IMR-90 (cell line): ENCODE data around the gene MSI2. TPM values are rescaled to one million over a fixed set of nuclear protein-coding genes. Genes with fewer than 3 reads are reported as not detected.

Experiments used
- ATAC-seq: fragments of 200-7000 bp; cut with Tn5 transposase; 2 replicates; pipeline ENCODE4 v1.9.1; 2020; ENCODE audit warnings: low read depth, mild to moderate bottlenecking, moderate library complexity
- BruUV-seq: library from RNA; stranded (reverse); fragments of 400-500 nt; replicated peaks from 2 replicates; lab custom pipeline; 2021; lab: Mats Ljungman, UMichigan
- CTCF ChIA-PET: fragments of 300-600 bp; formaldehyde crosslinking; extraction: SDS; loops from one replicate; lab custom pipeline; 2021; ENCODE audit warnings: antibody characterized with exemption; lab: Yijun Ruan, JAX
- POLR2A ChIA-PET: fragments of 300-600 bp; sonication (Branson Sonifier 250); formaldehyde crosslinking; loops from one replicate; lab custom pipeline; 2022; ENCODE audit warnings: antibody characterized with exemption; ENCODE audit not compliant: unreplicated experiment; lab: Charles Lee
- DNase-seq: peaks from one replicate; pipeline ENCODE4 v3.0.0; 2013
- H2AFZ ChIP-seq: replicated peaks from 2 replicates; pipeline ENCODE3; 2013; ENCODE audit warnings: low read length, mild to moderate bottlenecking; ENCODE audit not compliant: poor library complexity
- H2AK5ac ChIP-seq: 2 replicates; pipeline ENCODE4 v1.6.1; 2013; ENCODE audit warnings: low read depth, low read length, inconsistent platforms
- H2AK9ac ChIP-seq: replicated peaks from 2 replicates; pipeline ENCODE3; 2013; ENCODE audit warnings: mild to moderate bottlenecking, low read depth, low read length, moderate library complexity; ENCODE audit not compliant: poor library complexity
- H2BK120ac ChIP-seq: 2 replicates; pipeline ENCODE4 v1.6.1; 2013; ENCODE audit warnings: low read depth, low read length, inconsistent platforms
- H2BK15ac ChIP-seq: 3 replicates; pipeline ENCODE4 v1.6.1; 2013; ENCODE audit warnings: low read depth, low read length, inconsistent platforms
- H2BK20ac ChIP-seq: 2 replicates; pipeline ENCODE4 v1.6.1; 2013; ENCODE audit warnings: low read depth, mild to moderate bottlenecking, inconsistent platforms, low read length, moderate library complexity
- H2BK5ac ChIP-seq: 2 replicates; pipeline ENCODE4 v1.6.1; 2013; ENCODE audit warnings: mild to moderate bottlenecking, low read depth, low read length, inconsistent platforms; ENCODE audit not compliant: poor library complexity, severe bottlenecking
- H3K14ac ChIP-seq: replicated peaks from 2 replicates; pipeline ENCODE4 v1.6.1; 2013; ENCODE audit warnings: low read depth, low read length, inconsistent platforms
- H3K18ac ChIP-seq: 2 replicates; pipeline ENCODE4 v1.6.1; 2013; ENCODE audit warnings: low read depth, low read length, control low read depth
- H3K23ac ChIP-seq: 2 replicates; pipeline ENCODE4 v1.6.1; 2013; ENCODE audit warnings: low read depth, low read length, inconsistent platforms
- H3K27ac ChIP-seq: 2 replicates; pipeline ENCODE4 v1.5.1; 2013; ENCODE audit warnings: mild to moderate bottlenecking, control low read depth, low read length; ENCODE audit not compliant: insufficient read depth
- H3K27me3 ChIP-seq: 2 replicates; pipeline ENCODE4 v1.6.1; 2013; ENCODE audit warnings: low read length; ENCODE audit not compliant: control insufficient read depth, insufficient read depth
- H3K36me3 ChIP-seq: 2 replicates; pipeline ENCODE4 v1.6.1; 2013; ENCODE audit warnings: low read length, mixed read lengths; ENCODE audit not compliant: control insufficient read depth, insufficient read depth
- H3K4ac ChIP-seq: 2 replicates; pipeline ENCODE4 v1.6.1; 2013; ENCODE audit warnings: low read depth, low read length, inconsistent platforms
- H3K4me1 ChIP-seq: 2 replicates; pipeline ENCODE4 v1.6.1; 2013; ENCODE audit warnings: low read length, mixed read lengths; ENCODE audit not compliant: control insufficient read depth, insufficient read depth
- H3K4me2 ChIP-seq: 2 replicates; pipeline ENCODE4 v1.6.1; 2013; ENCODE audit warnings: low read depth, mild to moderate bottlenecking, control low read depth, low read length, moderate library complexity
- H3K4me3 ChIP-seq: 2 replicates; pipeline ENCODE4 v1.5.1; 2013; ENCODE audit warnings: low read depth, mild to moderate bottlenecking, control low read depth, low read length, moderate library complexity; ENCODE audit not compliant: insufficient read depth
- H3K56ac ChIP-seq: 2 replicates; pipeline ENCODE4 v1.6.1; 2013; ENCODE audit warnings: low read length, inconsistent platforms; ENCODE audit not compliant: insufficient read depth; ENCODE audit errors: extremely low read depth
- H3K79me1 ChIP-seq, 2 experiments: 2 replicates each; pipeline ENCODE4 v1.6.1; 2013; ENCODE audit warnings: low read length in 2 of 2, inconsistent platforms in 1 of 2, low read depth in 1 of 2
- H3K9ac ChIP-seq: 2 replicates; pipeline ENCODE4 v1.6.1; 2013; ENCODE audit warnings: low read depth, low read length, control low read depth
- H3K9me1 ChIP-seq: 2 replicates; pipeline ENCODE4 v1.6.1; 2013; ENCODE audit warnings: low read length, inconsistent platforms; ENCODE audit not compliant: insufficient read depth
- H3K9me3 ChIP-seq: 2 replicates; pipeline ENCODE4 v1.6.1; 2013; ENCODE audit warnings: low read length; ENCODE audit not compliant: control insufficient read depth, insufficient read depth
- H4K20me1 ChIP-seq: 2 replicates; pipeline ENCODE4 v1.6.1; 2013; ENCODE audit warnings: low read length, inconsistent platforms; ENCODE audit not compliant: insufficient read depth
- H4K5ac ChIP-seq: 2 replicates; pipeline ENCODE4 v1.6.1; 2013; ENCODE audit warnings: mild to moderate bottlenecking, low read depth, low read length, control low read depth
- H4K8ac ChIP-seq, 2 experiments: 2 replicates each; pipeline ENCODE4 v1.6.1; 2013; ENCODE audit warnings: low read depth in 2 of 2, low read length in 2 of 2, control low read depth in 1 of 2, inconsistent platforms in 1 of 2
- H4K91ac ChIP-seq: 2 replicates; pipeline ENCODE4 v1.6.1; 2013; ENCODE audit warnings: low read depth, low read length, inconsistent platforms; ENCODE audit not compliant: insufficient read depth
- BHLHE40 ChIP-seq: fragments of 150-350 bp; IDR thresholded peaks from 2 replicates; pipeline ENCODE4 v1.6.1; 2016; ENCODE audit warnings: mild to moderate bottlenecking, low read depth, low read length
- CEBPB ChIP-seq: IDR thresholded peaks from 2 replicates; pipeline ENCODE4 v1.6.1; 2012; ENCODE audit warnings: low read depth, low read length, improper control_type of control experiment
- CHD1 ChIP-seq: IDR thresholded peaks from 2 replicates; pipeline ENCODE4 v1.6.1; 2012; ENCODE audit warnings: low read depth, low read length, improper control_type of control experiment
- CTCF ChIP-seq: conservative IDR thresholded peaks from 2 replicates; pipeline ENCODE4 v1.5.1; 2012; ENCODE audit warnings: mild to moderate bottlenecking, low read depth, low read length, improper control_type of control experiment
- ELK1 ChIP-seq: fragments of 150-350 bp; IDR thresholded peaks from 2 replicates; pipeline ENCODE4 v1.6.1; 2016; ENCODE audit warnings: low read depth, mild to moderate bottlenecking, low read length, moderate library complexity, borderline replicate concordance
- FOS ChIP-seq: fragments of 150-350 bp; IDR thresholded peaks from 2 replicates; pipeline ENCODE4 v1.6.1; 2016; ENCODE audit warnings: low read depth, low read length
- MAFK ChIP-seq: IDR thresholded peaks from 2 replicates; pipeline ENCODE4 v1.6.1; 2012; ENCODE audit warnings: low read depth, low read length, improper control_type of control experiment
- MXI1 ChIP-seq: IDR thresholded peaks from 2 replicates; pipeline ENCODE4 v1.6.1; 2012; ENCODE audit warnings: low read depth, mild to moderate bottlenecking, low read length, moderate library complexity, borderline replicate concordance
- NFE2L2 ChIP-seq: fragments of 150-350 bp; IDR thresholded peaks from 2 replicates; pipeline ENCODE4 v1.6.1; 2016; ENCODE audit warnings: low read depth, mild to moderate bottlenecking, low read length
- POLR2A ChIP-seq: IDR thresholded peaks from 2 replicates; pipeline ENCODE4 v1.6.1; 2012; ENCODE audit warnings: mild to moderate bottlenecking, low read depth, low read length
- RAD21 ChIP-seq: IDR thresholded peaks from 2 replicates; pipeline ENCODE4 v1.6.1; 2012; ENCODE audit warnings: low read length, improper control_type of control experiment
- RFX5 ChIP-seq: IDR thresholded peaks from 2 replicates; pipeline ENCODE4 v1.8.0; 2012; ENCODE audit warnings: low read depth, mild to moderate bottlenecking, low read length, moderate library complexity
- USF2 ChIP-seq: fragments of 150-350 bp; IDR thresholded peaks from 2 replicates; pipeline ENCODE4 v1.6.1; 2017; ENCODE audit warnings: mild to moderate bottlenecking, antibody characterized with exemption, low read length, low read depth
- WGBS, 2 experiments: methylation state at CpG; one replicate each; pipeline versions ENCODE4 v1.1.5 to v1.1.7; 2013; ENCODE audit warnings: missing lambda C conversion rate in 2 of 2; ENCODE audit not compliant: insufficient read length in 1 of 2; ENCODE audit errors: extremely low coverage in 2 of 2; 5-methylcytosine and 5-hydroxymethylcytosine counted together
- dilution Hi-C: fragments of 300-500 bp; cut with HindIII; formaldehyde crosslinking; loops from one replicate; pipeline ENCODE4 v1.14.3; 2018; ENCODE audit warnings: low sequenced_read_pairs; ENCODE audit not compliant: unreplicated experiment
- in situ Hi-C: fragments of 300-500 bp; cut with MboI; formaldehyde crosslinking; loops from 3 replicates; pipeline ENCODE4 v1.14.3; 2019; ENCODE audit warnings: low sequenced_read_pairs, inconsistent platforms, mixed read lengths
- intact Hi-C: fragments of 100-400 bp; cut with micrococcal nuclease; formaldehyde crosslinking; loops from 2 replicates; pipeline ENCODE4 v1.10.0; 2022
- polyA plus RNA-seq, 3 experiments: library from polyadenylated mRNA; depleted of rRNA; stranded (reverse); fragments of >200 nt; gene quantifications; 2 replicates each; pipeline ENCODE4 v1.2.3, GENCODE V29; 2012; ENCODE audit warnings: low replicate concordance in 1 of 3
- total RNA-seq: library from RNA; depleted of rRNA; stranded (reverse); fragments of >200 nt; gene quantifications from 2 replicates; pipeline ENCODE4 v1.2.3, GENCODE V29; 2012

MSI2 gene
- total and polyA plus RNA-seq, 2 of the 4 experiments (the other 2 are of a cell fraction), result 13.0 to 16.0 TPM

- TF ChIP-seq ELK1, result no peak
Measured at GRCh38 chr17:57481910-57482391, 225.6 kb downstream of the MSI2 start (continued).

- Histone ChIP-seq H3K4ac (peak overlapping the region; percentile 92), H3K4me1 (peaks cover 41% of the 10 kb centered on the region)
- CTCF ChIA-PET, result interaction anchor here (1.8 kb wide), 1 partner anchor 240 kb away, joined by 6 read pairs; no protein-coding TSS in a partner anchor
- TF ChIP-seq MAFK, result no peak
- no peak for TF ChIP-seq NFE2L2
- no peak for TF ChIP-seq CTCF
- no peak for TF ChIP-seq FOS
- no peak for TF ChIP-seq CEBPB
- TF ChIP-seq MXI1, result no peak
- no peak for TF ChIP-seq BHLHE40
- TF ChIP-seq RFX5, result no peak
- TF ChIP-seq POLR2A, result no peak
- TF ChIP-seq USF2, result no peak
- TF ChIP-seq CHD1, result no peak
- TF ChIP-seq RAD21, result no peak
Measured at GRCh38 chr17:57482657-57483056, 226.3 kb downstream of the MSI2 start.

More at GRCh38 chr17:57482657-57483056, 226.3 kb downstream of the MSI2 start:
- peak overlapping the region; percentile 67 for H4K91ac ChIP-seq
- WGBS, 2 experiments, result no CpG with 5 or more reads among the region's 2 CpGs
- H3K9me1 ChIP-seq, result peaks cover 26% of the 10 kb centered on the region
- ATAC-seq (no peak), DNase-seq (peak; percentile 43)
- BruUV-seq, result no TSS peak
- H3K27me3 ChIP-seq, result no peaks in the 10 kb centered on the region
- H2BK5ac ChIP-seq, result peak overlapping the region; percentile 80
- H2BK120ac ChIP-seq, result peak overlapping the region; percentile 92
- H2BK20ac ChIP-seq, result peak overlapping the region; percentile 85
- POLR2A ChIA-PET, result interaction anchor here (0.6 kb wide), 1 partner anchor 50 kb away, joined by 3 read pairs; no protein-coding TSS in a partner anchor
- H4K5ac ChIP-seq, result peak overlapping the region; percentile 5; the same call in 1 of the 2 replicates
- peak overlapping the region; percentile 62 for H3K18ac ChIP-seq
- dilution Hi-C loops (no loop called here), intact Hi-C loops (loop anchor here (5.0 kb wide), 1 partner anchor 225 kb away; the partner anchor contains the start of gene MSI2), in situ Hi-C loops (no loop called here)
- H3K56ac ChIP-seq, result peak overlapping the region; percentile 64
- H2BK15ac ChIP-seq, result peak overlapping the region; percentile 75; the same call in 2 of the 3 replicates
- H3K4me2 ChIP-seq, result peak overlapping the region; percentile 48
- H4K20me1 ChIP-seq, result no peaks in the 10 kb centered on the region; the same call in 1 of the 2 replicates
- peak overlapping the region; percentile 17 for H2AFZ ChIP-seq
- no peaks in the 10 kb centered on the region for H3K36me3 ChIP-seq
- no peak overlapping the region; the same call in 1 of the 2 replicates for H3K9ac ChIP-seq
- H2AK9ac ChIP-seq, result peak overlapping the region; percentile 56
- H3K27ac ChIP-seq, result peak overlapping the region; percentile 34
- no peaks in the 10 kb centered on the region for H3K9me3 ChIP-seq
- H3K14ac ChIP-seq, result peak overlapping the region; percentile 90
- peaks cover 4 to 35% of the 10 kb centered on the region in 2 experiments; a peak in 3 of 4 replicates for H3K79me1 ChIP-seq
- H4K8ac ChIP-seq, result peak overlapping the region; percentile 12 to 80; a peak in 3 of 4 replicates
- H3K4me3 ChIP-seq, result no peak overlapping the region
- H2AK5ac ChIP-seq, result peak overlapping the region; percentile 95
- peak overlapping the region; percentile 89 for H3K23ac ChIP-seq
